Stimulated activated naive CD8-positive, alpha-beta T cell treated with anti-CD3 and anti-CD28 coated beads, Interleukin-15, Interleukin-2, amounts not matched to agents 100 ng/mL and 50 ng/mL, for 24 hours (primary cell): Measurements from ENCODE around the gene CDC42BPB.

Experiments used
- H3K27ac Mint-ChIP-seq: one replicate; pipeline ENCODE4 v1.8.0; 2021; ENCODE audit warnings: mild to moderate bottlenecking, mixed read lengths
- H3K27me3 Mint-ChIP-seq: one replicate; pipeline ENCODE4 v1.8.0; 2021; ENCODE audit warnings: mixed read lengths
- H3K36me3 Mint-ChIP-seq: one replicate; pipeline ENCODE4 v1.8.0; 2021; ENCODE audit warnings: low read depth, mixed read lengths
- H3K4me1 Mint-ChIP-seq: one replicate; pipeline ENCODE4 v1.8.0; 2021; ENCODE audit warnings: low read depth, mixed read lengths
- H3K4me3 Mint-ChIP-seq: one replicate; pipeline ENCODE4 v1.8.0; 2021; ENCODE audit warnings: mild to moderate bottlenecking, mixed read lengths
- H3K9me3 Mint-ChIP-seq: one replicate; pipeline ENCODE4 v1.8.0; 2021; ENCODE audit warnings: mixed read lengths

Gene CDC42BPB

DNA sequence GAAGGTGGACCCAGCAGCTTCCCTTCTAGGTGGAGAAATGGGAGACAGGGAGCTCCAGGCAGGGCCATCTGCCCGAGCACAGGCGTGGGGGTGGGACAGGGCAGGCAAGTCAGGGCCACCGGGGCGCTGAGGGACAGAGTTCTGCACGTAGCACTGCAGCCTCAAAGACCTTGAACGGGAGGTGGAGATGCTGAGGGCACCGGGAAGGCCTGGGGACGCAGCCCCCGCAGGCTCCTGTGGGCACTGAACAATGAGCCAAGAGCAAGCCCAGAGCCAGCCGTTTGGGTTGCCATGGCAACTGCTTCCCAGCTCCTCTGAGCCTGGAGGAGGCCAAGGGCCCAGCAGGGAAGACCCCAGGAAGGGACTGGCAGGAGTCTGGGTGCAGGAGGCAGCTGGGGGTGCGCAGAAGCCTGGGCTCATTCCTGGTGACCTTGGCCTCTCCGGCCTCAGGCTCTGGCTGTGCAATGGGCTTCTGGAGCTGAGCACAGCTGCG, 30.0 kb upstream of the CDC42BPB start:
- H3K9me3 Mint-ChIP-seq = no peaks in the 10 kb centered on the region
- H3K4me1 Mint-ChIP-seq = peaks cover 4% of the 10 kb centered on the region
- no peak overlapping the region for H3K4me3 Mint-ChIP-seq
- H3K36me3 Mint-ChIP-seq = no peaks in the 10 kb centered on the region
- peaks cover 10% of the 10 kb centered on the region for H3K27me3 Mint-ChIP-seq
- H3K27ac Mint-ChIP-seq = no peak overlapping the region

DNA sequence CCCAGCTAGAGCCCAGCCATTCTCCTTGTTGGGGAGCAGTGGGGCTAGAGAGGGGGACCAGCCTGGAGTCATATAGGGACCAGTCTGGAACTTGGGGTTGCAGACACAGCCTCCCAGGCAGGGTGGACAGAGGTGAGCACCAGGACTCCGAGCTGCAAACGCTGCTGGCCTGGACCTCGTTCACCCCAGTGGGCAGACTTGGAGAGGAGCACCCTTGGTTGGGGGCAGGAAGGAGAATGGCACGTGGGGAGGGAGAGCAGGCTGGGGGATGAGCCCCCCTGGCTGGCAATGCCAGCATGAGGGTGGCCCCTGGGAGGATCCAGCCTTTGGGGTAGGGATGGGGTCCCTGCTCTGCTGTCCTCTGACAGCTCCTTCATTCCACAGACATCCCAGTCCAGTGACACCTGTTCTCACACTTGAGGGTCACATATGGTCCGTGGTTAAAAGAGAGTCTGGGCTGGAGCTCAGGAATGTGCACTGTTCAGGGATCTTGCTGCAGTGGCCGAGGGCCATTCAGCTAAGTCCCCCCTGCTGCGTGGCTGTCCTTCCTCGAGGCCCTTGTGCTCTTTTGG, 29.5 kb upstream of the CDC42BPB start:
- peaks cover 10% of the 10 kb centered on the region for H3K27me3 Mint-ChIP-seq
- no peaks in the 10 kb centered on the region for H3K9me3 Mint-ChIP-seq
- no peak overlapping the region for H3K27ac Mint-ChIP-seq
- H3K4me3 Mint-ChIP-seq = no peak overlapping the region
- no peaks in the 10 kb centered on the region for H3K36me3 Mint-ChIP-seq
- H3K4me1 Mint-ChIP-seq = peaks cover 4% of the 10 kb centered on the region

DNA sequence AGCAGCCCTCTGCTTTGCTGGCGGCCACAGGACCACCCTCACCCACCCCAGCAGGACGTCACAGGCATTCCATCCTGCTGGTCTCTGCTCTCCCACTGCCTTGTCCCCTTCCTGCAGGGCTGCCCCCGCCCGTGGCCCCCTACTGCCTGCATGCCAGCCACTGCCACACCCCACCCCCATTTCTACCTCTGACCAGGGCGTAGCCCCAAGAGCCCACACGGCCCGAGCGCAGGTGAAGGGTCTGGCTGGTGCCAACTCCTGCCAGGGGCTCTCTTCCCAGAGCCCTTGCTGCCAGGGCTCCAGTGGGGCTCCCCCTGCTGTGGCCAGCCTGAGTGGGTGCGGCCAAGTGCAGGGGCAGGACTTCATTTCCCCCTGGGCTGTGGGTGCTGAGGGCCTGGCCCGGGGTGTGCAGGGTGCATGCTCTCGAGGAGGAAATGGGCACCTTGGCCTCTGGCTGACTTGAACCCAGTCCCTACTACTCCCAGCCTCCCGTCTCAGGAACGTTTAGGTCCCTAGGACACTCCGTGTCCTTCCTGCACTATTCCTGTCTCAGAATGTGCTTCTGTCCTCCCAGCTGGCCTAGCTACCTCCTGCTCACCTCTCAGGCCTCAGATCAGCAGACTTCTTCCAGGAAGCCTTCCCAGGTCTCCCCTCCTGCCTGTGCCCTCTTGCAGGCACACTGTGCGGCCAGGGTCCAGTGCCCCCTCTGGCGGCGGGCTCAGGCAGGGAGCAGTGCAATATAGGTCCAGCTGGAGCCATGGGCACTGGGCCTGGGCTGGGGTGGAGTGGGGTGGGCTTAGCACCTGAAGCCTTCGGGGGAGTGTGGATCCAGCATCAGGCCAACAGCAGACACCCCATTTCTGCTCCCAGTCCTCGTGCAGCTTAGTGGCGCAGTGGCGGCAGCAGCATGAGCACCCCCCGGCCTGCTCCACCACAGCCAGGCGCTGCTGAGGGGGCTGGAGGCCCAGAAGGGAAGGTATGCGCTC, 28.1 kb upstream of the CDC42BPB start:
- H3K4me3 Mint-ChIP-seq = no peak overlapping the region
- no peak overlapping the region for H3K27ac Mint-ChIP-seq
- H3K36me3 Mint-ChIP-seq = no peaks in the 10 kb centered on the region
- no peaks in the 10 kb centered on the region for H3K9me3 Mint-ChIP-seq
- peaks cover 10% of the 10 kb centered on the region for H3K27me3 Mint-ChIP-seq
- H3K4me1 Mint-ChIP-seq = no peaks in the 10 kb centered on the region

DNA sequence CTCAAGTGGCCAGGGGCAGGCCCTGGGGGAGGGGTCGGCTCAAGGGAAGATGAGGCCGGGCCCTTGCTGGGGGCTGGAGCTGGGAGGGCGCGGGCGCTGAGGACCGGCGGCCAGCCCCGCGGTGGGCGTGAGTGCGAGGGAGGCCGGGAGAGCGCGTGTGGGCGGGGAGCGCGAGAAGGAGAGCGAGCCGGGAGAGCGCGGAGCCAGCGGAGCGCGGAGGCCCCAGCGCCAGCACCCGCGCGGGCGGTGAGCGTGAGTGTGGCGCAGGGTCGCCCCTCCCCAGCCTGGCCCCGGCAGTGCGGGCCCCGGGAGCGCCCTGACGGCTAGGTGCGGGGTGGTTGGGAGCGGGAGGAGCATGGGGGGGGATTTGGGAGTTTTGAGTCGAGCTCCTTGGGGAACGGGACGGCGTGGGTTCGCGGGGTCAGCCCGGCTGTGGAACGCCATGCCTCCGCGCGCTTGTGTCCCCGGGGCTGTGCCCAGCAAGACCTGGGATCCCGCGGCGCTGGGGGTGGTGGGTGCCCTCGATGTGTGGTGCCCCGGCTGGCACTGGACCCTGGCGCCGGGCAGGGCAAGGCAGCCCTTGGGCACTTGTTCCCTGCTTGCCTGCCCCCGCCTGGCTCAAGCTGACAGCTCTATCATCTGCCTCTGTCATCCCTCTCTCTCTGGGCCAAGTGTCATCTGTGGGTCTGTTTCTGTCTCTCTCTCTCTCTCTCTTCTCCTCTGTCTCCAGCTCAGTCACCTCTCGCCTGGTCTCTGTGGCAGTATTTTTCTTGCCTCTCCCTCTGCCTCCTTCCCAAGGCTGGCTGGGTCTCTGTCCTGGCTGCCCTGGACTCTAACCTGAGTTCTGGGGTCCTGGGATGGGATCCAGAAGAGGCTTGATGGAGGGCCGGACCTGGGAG, 26.9 kb upstream of the CDC42BPB start, which contains the start of gene LBHD2:
LBHD2 (plus strand) TSS at position 190 of the 899 bp plus-strand sequence. CDS start 1,803 bp downstream, outside the sequence.
- no peak within 1 kb of the TSS for H3K4me3 Mint-ChIP-seq
- peaks cover 10% of the 10 kb centered on the region for H3K27me3 Mint-ChIP-seq
- H3K9me3 Mint-ChIP-seq = no peaks in the 10 kb centered on the region
- H3K36me3 Mint-ChIP-seq = no peaks in the 10 kb centered on the region
- H3K27ac Mint-ChIP-seq = no peak within 1 kb of the TSS
- H3K4me1 Mint-ChIP-seq = no peaks in the 10 kb centered on the region

DNA sequence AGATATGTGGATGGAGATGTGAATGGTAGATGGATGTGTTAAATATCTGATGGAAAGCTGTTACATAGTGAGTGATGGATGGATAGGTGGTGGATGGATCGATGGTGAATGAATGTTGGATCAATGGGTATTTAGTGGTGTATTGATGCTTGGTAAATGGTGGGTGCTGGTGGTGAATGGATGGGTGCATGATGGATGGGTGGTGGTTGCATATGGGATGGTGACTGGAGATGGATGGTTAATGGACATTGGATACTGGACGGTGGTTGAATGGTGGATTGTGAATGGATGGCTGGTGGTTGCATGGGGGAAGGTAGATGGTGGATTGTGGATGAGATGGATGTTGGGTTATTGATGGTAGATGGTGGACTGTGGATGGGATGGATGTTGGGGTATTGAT, 24.6 kb upstream of the CDC42BPB start:
- H3K27me3 Mint-ChIP-seq = peaks cover 8% of the 10 kb centered on the region
- no peak overlapping the region for H3K4me3 Mint-ChIP-seq
- no peaks in the 10 kb centered on the region for H3K9me3 Mint-ChIP-seq
- no peaks in the 10 kb centered on the region for H3K4me1 Mint-ChIP-seq
- no peaks in the 10 kb centered on the region for H3K36me3 Mint-ChIP-seq
- H3K27ac Mint-ChIP-seq = no peak overlapping the region

DNA sequence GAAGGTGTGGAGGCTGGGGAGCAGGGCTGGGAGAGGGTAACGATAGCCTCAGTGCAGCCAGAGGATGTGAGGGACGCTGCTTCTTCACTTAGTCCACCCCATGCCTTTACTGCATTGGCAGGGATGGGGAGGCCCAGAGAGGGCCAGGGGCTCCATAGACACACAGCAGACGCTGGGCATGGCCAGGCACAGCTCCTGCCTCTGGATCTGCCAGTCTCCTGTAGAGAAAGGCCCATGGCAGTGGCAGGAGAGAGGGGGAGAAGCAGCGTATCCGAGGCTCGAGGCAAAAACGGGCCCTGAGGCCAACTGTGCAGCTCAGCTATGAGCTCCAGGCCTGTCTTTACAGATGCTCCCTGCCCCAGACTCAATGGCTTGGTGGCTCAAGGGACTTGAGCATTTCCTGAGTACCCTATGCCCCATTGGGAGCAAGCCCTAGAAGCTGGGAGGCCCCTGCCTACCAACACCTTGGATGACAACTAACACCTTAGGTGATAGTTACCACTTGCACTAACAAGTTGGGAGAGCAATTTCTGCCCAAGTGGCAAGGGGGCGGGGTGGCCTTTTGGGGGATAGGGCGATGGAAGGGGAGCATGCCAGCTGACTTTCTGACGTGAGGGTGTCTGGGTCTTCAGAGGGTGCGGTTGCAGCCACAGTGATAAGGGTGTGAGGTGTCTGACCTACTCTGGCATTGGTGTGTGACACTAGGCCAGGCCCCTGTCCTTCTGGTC, 21.7 kb upstream of the CDC42BPB start:
- Mint-ChIP-seq H3K9me3 (no peaks in the 10 kb centered on the region), H3K4me1 (no peaks in the 10 kb centered on the region), H3K4me3 (no peak overlapping the region), H3K27me3 (peaks cover 5% of the 10 kb centered on the region), H3K27ac (no peak overlapping the region), H3K36me3 (no peaks in the 10 kb centered on the region)

DNA sequence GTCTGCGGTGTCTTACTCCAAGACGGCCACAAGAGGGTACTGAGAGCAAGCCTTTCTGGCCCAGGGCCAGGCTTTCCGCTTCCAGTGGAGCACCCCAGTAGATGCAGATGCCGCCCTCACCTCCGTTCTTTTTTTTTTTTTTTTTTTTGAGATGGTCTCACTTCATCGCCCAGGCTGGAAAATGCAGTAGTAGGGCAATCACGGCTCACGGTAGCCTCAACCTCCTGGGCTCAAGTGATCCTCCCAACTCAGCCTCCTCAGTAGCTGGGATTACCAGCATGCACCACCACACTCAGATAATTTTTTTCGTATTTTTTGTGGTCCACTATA, 21.0 kb upstream of the CDC42BPB start:
- Mint-ChIP-seq H3K27me3 (peaks cover 5% of the 10 kb centered on the region), H3K4me1 (no peaks in the 10 kb centered on the region), H3K9me3 (no peaks in the 10 kb centered on the region), H3K36me3 (no peaks in the 10 kb centered on the region), H3K27ac (no peak overlapping the region), H3K4me3 (no peak overlapping the region)

DNA sequence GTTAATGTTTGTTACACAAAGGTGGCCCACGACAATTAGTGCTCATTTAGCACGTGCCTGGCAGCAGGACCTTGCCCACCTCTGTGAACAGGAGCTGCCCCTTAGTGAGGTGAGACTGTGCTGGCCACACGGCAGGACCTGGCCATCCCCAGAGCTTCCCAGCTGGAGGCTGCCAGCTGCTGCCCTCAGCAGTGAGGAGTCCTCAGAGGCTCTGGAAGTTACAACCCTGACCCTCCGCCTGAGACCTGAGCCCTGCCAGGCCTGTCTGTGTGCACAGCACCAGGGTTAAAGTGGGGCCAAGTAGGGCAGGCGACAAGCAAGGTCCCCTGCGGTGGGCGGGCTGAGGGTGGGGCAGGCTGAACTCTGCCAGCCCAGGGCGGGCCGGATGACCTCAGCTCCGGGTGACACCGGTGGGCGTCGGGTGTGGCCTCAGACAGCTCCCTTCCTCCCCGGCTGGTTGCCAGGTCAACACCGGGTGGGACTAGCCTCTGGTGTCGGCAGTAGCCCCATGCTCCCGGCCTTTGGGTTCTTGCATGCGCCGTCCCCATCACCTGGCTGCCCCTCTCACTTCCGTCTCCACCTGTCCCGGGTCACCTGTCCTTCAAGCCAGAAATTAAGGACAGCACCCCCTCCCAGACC, 17.5 kb upstream of the CDC42BPB start:
- peaks cover 5% of the 10 kb centered on the region for H3K27me3 Mint-ChIP-seq
- H3K36me3 Mint-ChIP-seq = no peaks in the 10 kb centered on the region
- H3K27ac Mint-ChIP-seq = no peak overlapping the region
- H3K4me1 Mint-ChIP-seq = no peaks in the 10 kb centered on the region
- H3K9me3 Mint-ChIP-seq = no peaks in the 10 kb centered on the region
- no peak overlapping the region for H3K4me3 Mint-ChIP-seq

DNA sequence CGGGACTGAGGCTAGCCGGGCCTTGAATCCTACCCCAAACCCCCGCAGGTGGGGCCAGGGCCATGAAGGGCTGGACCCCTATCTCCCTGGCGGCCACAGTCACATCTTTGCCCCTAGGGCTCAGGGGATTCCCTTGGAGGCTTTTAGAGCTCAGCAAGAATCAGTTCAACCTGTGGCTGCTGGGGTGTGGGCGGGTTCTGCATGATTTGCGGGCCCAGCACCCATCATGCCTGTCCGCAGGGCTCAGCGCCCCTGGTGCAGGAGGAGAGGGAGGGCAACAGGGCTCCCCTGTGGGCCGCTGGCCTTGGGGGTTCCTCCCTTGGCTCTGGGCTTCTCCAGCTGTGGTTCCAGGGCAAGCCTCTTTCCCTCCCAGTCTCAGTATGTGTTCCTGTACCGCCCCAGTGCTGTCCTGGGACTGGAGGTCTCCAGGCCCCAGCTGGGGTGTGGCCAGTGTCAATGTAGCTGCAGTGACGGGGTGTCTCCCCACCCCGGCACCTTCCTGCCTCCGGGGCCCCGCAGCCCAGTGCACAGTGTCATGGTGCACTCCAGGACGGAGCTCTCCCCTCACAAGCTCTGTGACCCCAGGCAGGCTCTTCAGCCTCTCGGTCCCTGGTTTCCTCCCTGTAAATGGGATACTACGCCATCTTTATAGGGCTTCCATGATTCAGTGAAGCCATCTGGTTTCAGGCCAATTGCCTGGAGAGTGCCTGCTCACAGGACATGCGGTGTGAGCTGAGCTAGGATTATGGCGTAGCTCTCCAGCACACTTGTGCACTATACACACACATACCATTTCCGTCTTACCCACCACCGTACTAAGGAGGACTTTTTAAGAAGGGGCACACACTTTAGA, 16.8 kb upstream of the CDC42BPB start:
- Mint-ChIP-seq H3K4me1 (no peaks in the 10 kb centered on the region), H3K27me3 (peaks cover 5% of the 10 kb centered on the region), H3K27ac (no peak overlapping the region), H3K36me3 (no peaks in the 10 kb centered on the region), H3K9me3 (no peaks in the 10 kb centered on the region), H3K4me3 (no peak overlapping the region)

DNA sequence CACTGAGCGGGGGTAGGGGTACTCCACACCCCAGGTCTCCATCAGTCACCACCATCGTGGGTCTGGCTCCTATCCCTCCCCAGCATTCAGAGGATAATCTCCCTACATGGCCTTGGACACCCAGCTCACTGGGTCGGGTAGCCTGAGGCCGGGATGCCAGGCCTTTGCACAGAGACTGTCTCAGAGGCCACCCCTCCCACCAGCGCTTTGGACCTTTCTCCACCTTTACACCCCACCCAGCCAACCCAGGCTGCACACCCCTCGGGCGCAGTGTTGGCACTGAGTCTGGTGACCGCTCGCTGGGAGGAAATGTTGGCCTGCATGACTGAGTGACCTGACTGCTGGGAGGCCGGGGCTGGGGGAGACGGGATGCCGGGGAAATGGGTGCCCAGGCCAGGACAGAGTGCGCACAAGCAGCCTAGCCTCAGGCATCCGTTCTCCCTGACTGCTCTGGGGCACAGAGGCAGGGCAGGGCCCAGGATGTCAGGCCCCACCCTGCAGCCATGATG, 16.1 kb upstream of the CDC42BPB start:
- Mint-ChIP-seq H3K36me3 (no peaks in the 10 kb centered on the region), H3K4me1 (no peaks in the 10 kb centered on the region), H3K27ac (no peak overlapping the region), H3K4me3 (no peak overlapping the region), H3K9me3 (no peaks in the 10 kb centered on the region), H3K27me3 (peaks cover 5% of the 10 kb centered on the region)

DNA sequence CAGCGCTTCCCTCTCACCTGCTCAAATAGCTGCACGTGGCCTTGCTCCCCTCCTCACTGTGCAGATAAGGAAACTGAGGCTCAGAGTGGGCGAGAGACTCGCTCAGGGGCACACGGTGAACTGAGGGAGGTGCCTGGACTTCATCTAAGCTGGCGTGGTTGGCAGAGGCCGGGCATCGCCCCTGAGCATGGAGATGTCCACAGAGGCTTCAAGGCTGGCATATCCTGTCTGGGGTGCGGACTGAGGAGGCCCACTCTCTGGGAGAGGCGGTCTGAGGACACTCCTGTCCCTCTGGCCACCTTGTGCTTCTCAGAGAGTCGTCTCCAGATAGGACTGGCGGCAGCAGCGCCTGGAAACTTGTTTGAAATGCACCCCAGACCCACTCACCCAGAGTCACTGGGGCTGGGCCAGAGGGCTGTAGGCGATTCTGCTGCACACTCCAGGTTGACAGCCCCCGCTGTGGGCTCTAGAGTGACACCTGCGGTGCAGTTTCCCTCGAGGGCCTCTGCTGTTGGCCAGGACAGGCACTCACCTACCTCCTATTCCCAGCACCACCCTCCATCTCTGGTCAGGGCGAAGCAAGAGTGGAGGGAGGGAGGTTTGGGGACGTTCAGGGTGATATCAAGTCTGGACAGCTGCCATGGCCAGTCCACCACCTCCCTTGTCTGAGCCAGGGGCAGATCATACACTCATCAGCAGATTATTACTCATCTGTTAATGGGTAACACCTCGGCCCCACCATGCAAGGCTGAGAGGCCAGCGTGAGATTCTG, 15.4 kb upstream of the CDC42BPB start:
- Mint-ChIP-seq H3K9me3 (no peaks in the 10 kb centered on the region), H3K27ac (no peak overlapping the region), H3K36me3 (no peaks in the 10 kb centered on the region), H3K27me3 (peaks cover 5% of the 10 kb centered on the region), H3K4me3 (no peak overlapping the region), H3K4me1 (no peaks in the 10 kb centered on the region)

DNA sequence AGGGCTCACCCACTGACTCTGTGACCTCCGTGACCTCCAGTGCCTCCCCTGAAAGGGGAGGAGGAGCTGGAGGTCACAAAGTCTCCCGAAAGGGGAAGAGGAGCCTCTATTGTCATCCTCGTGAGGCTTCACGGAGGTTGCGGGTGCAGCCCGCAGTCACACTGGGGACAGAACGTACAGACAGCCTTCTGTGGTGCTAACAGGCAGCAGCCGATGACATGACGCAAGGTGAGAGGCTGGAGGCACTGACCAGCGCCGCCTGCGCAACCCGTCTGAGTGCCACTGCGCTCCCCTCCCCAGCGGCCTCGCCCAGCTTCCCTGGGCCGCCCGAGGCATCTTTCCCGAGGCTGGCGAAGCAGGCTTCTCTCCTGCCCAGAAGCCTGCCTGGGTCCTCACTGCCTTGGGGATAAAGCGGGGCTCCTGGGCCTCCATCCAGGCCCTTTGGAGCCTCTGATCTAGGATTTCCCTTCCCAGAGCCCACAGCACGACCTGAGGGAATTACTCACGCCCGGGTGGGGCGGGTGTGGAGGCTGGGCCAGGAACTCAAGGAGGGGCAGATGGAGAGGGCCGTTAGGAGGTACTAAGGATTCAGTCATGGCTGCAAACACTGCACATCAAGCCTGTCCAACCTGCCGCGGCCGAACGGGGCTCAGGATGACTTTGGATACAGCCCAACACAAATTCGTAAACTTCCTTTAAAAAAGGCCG, 14.3 kb upstream of the CDC42BPB start:
- peaks cover 9% of the 10 kb centered on the region for H3K27me3 Mint-ChIP-seq
- H3K4me1 Mint-ChIP-seq = no peaks in the 10 kb centered on the region
- H3K27ac Mint-ChIP-seq = no peak overlapping the region
- no peaks in the 10 kb centered on the region for H3K9me3 Mint-ChIP-seq
- no peaks in the 10 kb centered on the region for H3K36me3 Mint-ChIP-seq
- no peak overlapping the region for H3K4me3 Mint-ChIP-seq
